Measurements from ENCODE around the gene ABHD16A.
"Not testable (repeated sequence)": the region's sequence is repeated elsewhere in the genome, so short reads cannot be mapped to it uniquely, and the experiment has no call there.

Gene ABHD16A

DNA sequence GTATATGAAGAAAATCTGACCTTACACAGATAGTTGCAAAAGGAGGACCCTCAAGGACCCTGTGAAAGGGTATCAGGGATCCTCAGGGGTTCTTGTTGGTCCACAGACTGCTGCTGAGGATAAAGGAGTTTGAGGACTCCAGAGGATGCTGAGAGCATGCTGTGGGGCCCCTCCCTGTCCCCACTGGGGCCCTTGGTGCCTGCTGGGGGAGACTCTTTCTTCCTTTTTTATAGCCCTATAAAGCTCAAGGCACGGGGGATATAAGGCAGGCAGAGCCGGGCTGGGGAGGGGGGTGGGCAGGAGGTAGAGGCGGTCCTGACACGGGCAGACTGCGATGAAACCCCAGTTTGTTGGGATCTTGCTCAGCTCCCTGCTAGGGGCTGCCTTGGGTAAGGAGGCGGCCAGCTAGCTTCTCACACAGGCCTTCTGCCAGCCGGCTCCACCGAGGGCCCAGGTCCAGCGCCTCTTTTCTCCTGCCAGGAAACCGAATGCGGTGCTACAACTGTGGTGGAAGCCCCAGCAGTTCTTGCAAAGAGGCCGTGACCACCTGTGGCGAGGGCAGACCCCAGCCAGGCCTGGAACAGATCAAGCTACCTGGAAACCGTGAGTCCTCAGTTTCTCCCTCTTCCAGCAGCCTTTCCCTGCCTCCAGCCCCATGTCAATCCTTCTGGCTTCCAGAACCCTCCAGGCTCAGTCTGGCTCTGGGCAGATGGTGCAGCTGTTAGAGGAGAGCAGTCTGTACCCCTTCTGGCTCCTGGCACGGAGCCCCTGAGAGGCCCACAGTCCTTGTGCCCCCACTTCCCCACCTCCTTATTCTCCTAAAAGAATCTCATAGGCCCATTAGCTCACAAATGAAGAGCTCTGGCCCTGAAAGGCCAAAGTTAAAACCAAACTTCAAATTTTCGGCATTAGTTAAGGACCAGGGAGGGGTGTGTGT, 12.2 kb upstream of the ABHD16A start, which contains the start of gene LY6G6D:
Gene LY6G6D (plus strand): TSS at position 327 of the 937 bp plus-strand sequence. CDS start 8 bp downstream, at position 335.
- DNase-seq: no peak

DNA sequence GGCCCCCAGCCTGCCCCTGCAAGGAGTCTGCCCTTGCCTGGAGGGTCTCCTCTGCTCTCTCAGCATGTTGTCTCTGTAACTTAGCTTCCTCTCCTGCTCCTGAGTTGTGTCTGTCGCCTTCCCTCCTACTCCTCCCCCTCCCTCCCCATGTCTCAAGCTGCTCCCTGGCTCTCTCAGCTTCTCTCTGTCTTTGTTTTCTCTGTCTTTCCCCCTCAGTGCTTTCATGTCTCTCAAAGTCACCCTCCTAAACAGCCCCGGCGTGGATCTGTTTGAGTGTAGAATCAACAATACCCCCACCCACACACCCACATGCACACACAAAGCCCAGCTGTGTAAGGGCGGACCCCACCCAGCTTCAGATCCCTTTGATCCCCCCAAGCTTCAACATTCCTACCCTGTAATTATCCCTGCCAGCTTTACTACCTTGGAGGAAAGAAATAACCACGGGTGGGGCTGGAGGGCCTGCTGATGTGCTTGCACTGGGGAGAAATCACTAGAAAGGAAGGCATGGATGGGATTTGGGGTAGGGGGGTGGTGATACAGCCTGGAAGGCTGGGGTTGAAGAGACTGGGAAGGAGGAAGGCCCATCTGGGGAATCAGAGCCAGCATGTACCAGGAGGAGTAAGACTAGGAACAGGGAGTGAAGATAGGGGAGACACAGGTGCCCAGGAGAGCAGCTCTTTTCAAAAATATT, 11.0 kb upstream of the ABHD16A start:
- DNase-seq: peak in 1 of 51 donors; percentile 45

DNA sequence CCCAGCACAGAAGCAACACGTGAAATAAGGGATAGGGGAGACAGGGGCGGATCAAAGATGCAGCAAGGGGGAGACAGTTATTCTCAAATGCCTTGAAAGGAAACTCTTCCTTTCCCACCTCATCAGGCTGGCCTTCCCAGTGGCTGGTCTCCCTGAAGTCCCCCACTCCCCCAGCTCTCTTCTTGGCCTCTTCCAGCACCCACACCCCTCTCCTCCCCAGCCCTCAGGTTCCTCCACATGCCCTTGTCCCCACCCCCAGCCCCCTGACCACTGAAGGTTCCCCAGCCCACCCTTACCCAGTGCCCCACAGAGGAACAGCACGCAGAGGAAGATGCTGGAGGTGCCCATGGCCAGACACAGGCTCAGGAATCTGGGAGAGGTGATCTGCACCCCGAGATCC, 10.3 kb upstream of the ABHD16A start:
- DNase-seq: no peak

DNA sequence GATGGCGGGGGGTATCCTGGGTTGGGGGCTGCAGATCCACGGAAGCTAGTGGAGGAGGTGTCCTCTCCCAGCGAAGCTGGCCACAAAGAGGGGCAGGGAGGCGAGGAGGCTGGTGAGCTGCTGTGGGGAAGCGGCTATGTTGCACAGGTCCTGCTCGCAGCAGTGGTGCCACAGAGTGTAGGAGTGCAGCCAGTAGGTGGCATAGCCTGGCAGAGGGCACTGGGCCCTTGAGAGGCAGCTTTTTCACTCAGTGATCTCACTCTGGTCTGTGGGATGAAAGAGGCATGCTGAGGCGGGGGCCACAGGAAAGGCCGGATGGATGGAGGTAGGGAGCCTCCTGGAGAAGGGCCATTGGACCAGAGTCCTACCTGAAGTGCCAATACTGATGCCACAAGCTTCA, 9.2 kb upstream of the ABHD16A start:
- DNase-seq: no peak

DNA sequence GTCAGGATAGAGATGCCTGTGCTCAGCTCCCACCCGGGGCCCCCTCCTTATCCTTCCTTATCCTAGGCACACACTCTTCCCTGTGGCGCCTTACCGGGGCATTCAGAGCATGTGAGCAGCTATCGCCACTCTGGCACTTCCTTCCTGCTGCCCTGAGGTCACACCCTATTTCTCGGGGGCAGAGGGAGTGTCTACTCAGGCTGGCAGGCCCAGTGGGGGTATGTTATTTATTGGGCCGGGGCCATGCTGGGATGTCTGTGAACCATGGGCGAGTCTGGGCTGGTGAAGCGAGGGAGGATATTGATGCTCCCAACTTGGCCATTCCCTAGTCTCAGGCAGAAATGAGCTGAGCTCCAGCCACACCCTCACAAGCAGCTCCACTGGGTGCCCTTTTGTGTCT, 8.1 kb upstream of the ABHD16A start:
- no peak for DNase-seq

DNA sequence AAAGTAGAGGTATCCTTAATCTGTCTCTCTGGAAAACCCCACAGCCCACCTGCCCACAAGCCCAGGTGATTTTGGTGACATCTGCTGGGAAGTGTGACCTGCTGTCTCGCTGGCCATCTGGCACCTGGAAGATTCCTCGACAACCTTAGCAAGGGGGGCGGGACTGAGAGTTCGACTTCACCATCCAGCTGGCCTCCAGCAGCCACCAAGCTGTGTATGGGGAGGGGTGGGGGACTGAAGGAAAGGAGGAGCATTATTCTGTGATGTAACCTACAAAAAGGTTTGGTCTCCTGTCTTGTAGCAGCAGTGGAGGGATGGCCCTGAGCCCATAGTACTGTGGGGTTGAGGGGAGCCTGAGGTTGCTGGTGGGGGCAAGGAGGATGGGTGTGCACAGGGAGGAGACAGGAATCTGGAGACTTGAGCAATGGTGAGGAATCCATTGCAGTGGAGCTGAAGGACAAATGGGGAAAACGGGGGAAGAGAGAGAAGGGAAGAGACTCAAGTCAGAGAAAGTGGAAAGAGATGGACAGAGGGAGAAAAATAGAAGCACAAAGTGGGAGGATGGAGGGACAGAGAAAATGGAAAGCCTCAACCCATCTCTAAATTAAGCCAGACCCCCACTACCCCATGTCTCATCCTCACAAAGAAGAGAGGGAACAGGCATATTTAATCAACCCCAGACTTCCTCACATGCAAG, 7.5 kb upstream of the ABHD16A start:
- DNase-seq: no peak

DNA sequence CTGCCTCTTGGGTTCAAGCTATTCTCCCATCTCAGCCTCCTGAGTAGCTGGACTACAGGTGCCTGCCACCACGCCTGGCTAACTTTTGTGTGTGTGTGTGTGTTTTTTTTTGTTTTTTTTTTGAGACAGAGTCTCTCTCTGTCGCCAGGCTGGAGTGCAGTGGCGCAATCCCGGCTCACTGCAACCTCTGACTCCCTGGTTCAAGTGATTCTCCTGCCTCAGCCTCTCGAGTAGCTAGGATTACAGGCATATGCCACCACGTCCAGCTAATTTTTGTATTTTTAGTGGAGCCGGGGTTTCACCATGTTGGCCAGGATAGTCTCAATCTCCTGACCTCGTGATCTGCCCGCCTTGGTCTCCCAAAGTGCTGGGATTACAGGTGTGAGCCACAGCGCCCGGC, 6.0 kb upstream of the ABHD16A start:
- DNase-seq: not testable (repeated sequence)

DNA sequence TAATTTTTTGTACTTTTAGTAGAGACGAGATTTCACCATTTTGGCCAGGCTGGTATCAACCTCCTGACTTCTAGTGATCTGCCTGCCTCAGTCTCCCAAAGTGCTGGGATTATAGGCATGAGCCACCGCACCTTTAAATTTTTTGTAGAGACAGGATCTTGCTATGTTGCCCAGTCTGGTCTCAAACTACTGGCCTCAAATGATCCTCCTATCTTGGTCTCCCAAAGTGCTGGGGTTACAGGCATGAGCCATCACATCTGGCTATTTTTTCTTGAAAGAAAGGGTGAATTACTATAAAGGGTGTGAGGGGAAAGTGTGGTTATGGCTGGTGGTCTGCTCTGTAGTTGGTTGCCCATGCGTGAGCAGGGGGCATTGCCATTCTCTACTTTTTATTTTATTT, 5.1 kb upstream of the ABHD16A start:
- DNase-seq: no peak

DNA sequence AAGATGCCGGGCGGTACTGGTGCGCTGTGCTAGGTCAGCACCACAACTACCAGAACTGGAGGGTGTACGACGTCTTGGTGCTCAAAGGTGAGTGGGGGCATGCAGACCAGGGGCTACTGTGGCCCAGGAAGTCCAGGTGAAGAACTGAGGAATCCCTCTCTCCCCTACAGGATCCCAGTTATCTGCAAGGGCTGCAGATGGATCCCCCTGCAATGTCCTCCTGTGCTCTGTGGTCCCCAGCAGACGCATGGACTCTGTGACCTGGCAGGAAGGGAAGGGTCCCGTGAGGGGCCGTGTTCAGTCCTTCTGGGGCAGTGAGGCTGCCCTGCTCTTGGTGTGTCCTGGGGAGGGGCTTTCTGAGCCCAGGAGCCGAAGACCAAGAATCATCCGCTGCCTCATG, 4.6 kb upstream of the ABHD16A start:
- DNase-seq: no peak

DNA sequence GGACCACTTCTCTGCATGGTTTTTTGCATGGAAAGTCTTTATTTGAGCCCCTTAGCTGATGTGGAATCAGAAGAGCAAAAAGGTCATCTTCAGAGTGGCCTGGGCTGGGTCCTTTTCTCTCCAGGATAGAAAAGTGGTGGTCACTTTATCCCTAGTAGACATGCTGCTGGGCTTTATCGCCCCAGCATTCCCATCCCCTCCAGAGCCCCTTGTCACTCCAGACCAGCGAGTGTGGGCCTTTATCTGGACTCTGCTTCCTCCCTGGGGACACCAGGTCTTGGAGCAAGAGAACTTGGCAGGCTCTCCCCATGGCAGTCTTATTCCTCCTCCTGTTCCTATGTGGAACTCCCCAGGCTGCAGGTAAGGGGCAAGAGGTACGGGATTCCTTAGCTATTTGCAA, 3.5 kb upstream of the ABHD16A start, which contains the start of gene LY6G6F:
Gene LY6G6F (plus strand): TSS at position 268 of the 400 bp plus-strand sequence. CDS start 41 bp downstream, at position 309.
- DNase-seq: no peak

DNA sequence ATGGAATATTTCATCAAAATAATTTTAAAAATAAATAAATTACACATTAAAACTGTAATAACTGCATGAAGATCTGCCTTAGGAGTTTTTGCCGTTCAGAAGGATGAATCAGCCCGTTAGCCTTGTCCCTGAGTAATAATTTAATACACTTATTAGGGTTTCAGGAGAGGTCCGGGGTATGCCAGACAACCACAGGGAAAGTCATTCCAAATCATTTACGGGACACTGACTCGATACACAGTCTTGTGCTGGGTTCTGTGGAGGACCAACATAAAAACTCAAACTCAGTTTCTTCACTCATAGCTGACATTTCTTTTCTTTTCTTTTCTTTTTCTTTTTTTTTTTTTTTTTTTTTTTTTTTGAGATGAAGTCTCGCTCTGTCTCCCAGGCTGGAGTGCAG, 2.8 kb upstream of the ABHD16A start:
- no peak for DNase-seq

DNA sequence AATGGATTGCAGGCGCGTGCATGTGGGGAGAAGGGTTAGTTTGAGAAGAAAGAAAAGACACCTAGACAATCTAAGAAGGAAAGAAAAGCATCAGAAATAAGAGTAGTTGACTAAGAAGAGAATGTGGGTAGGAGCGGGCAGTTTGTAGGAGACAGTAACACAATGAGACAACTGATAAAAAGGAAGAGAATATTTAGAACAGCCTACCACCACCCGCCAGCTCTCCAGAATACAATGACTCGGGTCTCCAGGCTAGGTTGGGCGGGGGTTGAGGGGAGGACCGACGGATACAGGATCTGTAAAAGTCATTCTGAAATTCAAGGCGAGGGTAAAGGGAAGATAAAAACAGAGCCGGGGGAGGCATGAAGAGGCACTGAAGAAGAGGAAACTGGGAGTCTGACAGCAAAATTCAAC, 712 bp downstream of the ABHD16A start:
- peak in 4 of 51 donors; percentile 52 to 75 (median 58) for DNase-seq

DNA sequence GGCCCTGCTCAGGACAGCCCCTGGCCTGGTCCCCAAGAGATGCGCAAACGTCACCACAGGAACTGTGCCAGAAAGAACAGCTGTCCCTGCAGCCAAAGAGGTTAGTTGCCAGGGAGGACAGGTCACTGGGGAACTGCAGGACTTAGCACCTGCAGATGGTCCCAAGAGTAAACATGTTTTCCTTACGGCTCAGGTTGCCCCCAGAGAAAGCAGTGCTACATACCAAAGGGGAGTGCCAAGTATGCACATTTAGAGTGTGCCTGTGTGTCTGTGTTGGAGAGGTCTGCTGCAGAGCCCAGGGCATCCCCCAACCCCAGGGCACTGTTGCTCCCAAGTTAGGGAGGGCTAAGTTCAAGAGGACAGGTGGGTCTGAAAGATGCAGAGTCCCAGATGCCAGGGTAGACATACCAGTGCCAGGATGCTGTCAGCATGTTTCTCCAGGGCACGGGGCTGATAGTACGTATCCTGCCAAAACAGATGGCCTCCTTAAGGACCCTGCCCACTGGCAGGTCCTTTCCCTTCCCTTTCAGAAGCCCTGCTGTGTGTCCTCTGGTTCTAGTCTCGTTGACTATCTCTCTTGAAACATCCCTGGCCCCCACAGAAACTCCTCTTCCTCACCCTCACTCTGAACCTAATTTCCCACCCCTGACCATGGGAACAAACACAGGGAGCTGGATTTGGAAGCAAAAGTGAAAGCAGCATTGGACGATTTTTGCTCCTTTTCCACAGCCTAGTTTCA, 1.3 kb downstream of the ABHD16A start:
- DNase-seq: no peak

DNA sequence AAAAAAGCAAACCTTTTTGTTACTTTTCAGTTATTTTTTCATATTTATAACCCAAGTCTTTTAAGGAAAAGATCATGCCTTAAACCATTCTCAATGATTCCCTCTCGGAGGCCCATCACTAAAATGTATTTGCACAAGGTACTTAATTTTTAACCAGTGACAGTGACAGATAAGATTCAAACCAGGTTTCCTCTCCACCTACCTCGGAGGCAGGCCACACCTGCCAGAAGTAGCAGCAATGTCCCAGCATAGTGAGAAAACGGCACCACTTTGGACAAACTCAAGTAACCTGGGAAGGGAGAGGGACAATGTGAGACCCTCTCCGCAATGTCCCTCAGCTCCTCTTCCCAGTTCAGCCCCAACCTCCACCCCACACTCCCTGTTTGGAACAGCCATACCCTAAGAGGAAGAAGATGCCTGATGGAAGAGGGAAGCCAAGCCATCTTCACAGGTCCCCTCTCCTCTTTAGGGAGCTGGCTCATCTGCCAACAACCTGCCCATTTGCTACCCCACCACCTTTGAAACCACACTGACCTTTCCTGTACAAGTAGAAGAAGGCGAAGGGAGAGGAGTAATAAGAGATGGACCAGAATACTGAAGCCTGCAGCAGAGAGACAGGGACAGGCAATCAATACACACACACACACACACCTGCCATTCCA, 2.3 kb downstream of the ABHD16A start:
- DNase-seq: no peak

DNA sequence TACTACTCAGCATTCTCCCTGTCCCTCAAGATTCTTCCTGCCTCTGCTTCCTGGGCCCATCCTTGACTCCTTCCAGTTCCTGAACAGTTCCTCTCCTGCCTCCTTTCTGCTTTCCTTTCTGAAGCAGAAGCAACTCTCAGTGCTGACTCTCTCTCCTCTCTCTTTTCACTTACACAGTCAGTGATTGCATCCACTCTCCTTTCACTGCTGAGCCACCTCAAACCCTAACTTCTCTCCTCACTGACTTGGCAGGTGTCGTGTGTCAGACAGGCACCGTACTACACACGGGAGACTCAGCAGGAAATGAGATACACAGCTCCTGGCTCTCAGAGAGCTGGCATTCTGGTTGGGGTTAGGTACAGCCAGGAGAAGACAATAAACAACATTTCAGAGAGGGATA, 5.6 kb downstream of the ABHD16A start:
- DNase-seq: no peak

DNA sequence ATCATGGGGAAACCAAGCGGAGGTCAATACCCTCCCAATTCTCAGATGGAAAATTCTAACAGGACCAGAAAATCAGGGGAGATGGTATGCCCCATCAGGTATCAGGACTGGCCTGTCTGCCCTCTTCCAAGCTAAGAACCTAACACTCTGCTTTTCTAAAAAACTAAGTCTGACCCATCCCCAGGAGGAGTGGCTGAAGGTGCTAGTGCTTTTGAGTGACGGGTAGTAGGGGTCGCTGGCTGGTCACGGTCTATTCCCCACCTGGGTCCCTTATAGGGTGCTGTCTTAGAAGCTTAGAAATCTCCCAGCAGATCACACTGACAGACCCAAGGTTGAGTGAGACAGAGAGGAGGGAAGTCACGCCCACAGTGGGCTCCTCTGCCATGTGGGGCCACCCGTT, 9.6 kb downstream of the ABHD16A start:
- no peak for DNase-seq

DNA sequence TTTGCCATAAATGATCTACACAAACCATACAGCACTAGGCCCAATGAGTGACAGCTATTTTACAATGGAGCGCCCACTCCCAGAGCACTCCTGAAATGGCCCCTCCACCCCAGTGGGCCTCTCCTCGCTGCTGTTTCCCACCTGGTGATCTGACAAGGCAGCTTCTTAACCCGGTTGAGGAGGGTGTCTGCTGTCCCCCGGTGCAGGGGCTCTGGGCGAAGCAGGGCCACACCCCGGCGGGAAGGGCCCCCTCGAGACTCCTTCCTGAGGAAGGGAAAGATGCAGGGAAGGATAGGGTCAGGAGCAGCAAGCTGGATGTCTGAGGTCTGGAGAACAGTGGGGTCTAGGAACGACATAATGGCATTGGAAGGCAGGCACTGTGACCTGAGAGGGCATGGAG, 10.2 kb downstream of the ABHD16A start:
- no peak for DNase-seq

DNA sequence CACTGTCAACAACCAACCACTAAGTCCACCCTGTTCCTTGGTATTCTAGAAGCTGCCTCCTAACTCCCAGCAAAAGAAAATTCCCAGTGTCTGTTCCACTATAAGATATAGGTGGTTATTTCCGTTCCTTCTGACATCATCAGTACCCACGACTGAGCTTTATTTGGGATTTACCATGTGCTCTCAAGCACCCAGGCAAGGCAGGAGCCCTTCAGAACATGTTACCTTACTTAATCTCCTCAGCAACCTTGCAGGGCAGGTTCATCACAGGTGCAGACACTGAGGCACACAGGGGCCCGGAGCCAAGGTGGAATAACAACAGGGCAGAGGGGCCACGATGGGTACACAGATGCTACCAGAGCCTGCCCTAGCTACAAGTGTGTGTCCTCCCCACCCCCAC, 10.8 kb downstream of the ABHD16A start:
- no peak for DNase-seq

DNA sequence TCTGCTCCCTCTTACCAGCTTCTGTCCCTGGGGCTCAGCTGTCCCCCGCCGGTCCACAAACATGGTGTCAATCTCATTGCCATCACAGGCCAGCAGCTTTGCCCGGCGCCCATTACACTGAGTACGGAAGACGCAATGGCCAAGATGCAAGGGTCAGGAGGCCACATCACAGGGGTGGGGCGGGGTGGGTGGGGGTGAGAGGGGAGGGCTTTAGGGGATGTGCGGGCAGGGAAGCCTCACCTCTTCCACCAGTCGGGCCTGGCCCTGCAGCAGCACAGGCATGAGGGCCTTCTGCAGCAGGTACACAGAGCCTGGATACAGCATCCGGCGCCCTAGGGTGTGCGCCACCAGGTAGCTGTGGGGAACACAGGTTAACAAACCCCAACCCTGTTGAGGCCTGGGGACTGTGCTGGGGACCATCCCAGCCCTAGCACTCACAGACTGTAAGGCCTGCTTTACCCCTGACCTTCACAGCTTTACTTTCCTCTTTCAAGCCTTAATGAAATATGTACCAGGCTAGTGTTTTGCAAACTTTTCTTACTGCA, 11.5 kb downstream of the ABHD16A start:
- no peak for DNase-seq

DNA sequence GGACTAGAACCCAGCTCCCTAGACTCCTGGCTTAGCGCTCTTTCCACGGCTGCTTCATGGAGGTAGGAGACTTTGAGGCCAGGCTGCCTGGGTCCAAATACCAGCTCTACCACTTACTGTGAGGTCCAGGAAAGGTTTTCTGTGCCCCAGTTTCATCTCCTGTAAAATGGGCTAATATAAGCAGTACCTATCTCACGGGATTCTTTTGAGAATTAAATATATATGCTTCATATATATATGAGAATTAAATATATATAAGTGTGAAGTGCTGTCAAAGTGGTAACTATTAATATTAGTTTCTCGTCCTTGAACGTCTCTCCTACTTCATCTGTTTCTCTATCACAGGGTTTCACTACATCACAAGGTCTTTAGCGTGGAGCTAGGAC, 12.1 kb downstream of the ABHD16A start:
- no peak for DNase-seq

Measured in hypothalamus (tissue), 51 donors.